HEK293 (cell line): Measurements from ENCODE around the gene CYP11A1.

Experiments
- BCL6B ChIP-seq: fragments of 450-650 bp; formaldehyde crosslinking; IDR thresholded peaks from 2 replicates; pipeline ENCODE4 v1.5.1; 2017; ENCODE audit warnings: missing biosample characterization, missing genetic modification characterization
- GLIS2 ChIP-seq: fragments of 450-650 bp; formaldehyde crosslinking; IDR thresholded peaks from 2 replicates; pipeline ENCODE4 v1.5.1; 2016; ENCODE audit warnings: missing biosample characterization, missing genetic modification characterization
- IKZF3 ChIP-seq: fragments of 450-650 bp; IDR thresholded peaks from 2 replicates; pipeline ENCODE4 v1.5.0; 2018; ENCODE audit warnings: missing biosample characterization, mild to moderate bottlenecking, missing genetic modification characterization, moderate library complexity
- KLF10 ChIP-seq: fragments of 450-650 bp; IDR thresholded peaks from 2 replicates; pipeline ENCODE4 v1.5.1; 2018; ENCODE audit warnings: missing biosample characterization, mild to moderate bottlenecking, missing genetic modification characterization
- KLF7 ChIP-seq: fragments of 450-650 bp; formaldehyde crosslinking; IDR thresholded peaks from 2 replicates; pipeline ENCODE4 v1.5.1; 2016; ENCODE audit warnings: missing biosample characterization, missing genetic modification characterization, borderline replicate concordance
- OVOL3 ChIP-seq: fragments of 450-650 bp; formaldehyde crosslinking; IDR thresholded peaks from 2 replicates; pipeline ENCODE4 v1.5.1; 2016; ENCODE audit warnings: missing biosample characterization, missing genetic modification characterization
- PRDM10 ChIP-seq: fragments of 450-650 bp; formaldehyde crosslinking; IDR thresholded peaks from 2 replicates; pipeline ENCODE4 v1.5.1; 2016; ENCODE audit warnings: missing biosample characterization, missing genetic modification characterization
- PRDM2 ChIP-seq: fragments of 450-650 bp; formaldehyde crosslinking; IDR thresholded peaks from 2 replicates; pipeline ENCODE4 v1.5.1; 2016; ENCODE audit warnings: missing biosample characterization, missing genetic modification characterization, borderline replicate concordance
- RBAK ChIP-seq: fragments of 450-650 bp; formaldehyde crosslinking; IDR thresholded peaks from 2 replicates; pipeline ENCODE4 v1.5.1; 2016; ENCODE audit warnings: missing biosample characterization, missing genetic modification characterization
- YY2 ChIP-seq: fragments of 450-650 bp; formaldehyde crosslinking; IDR thresholded peaks from 2 replicates; pipeline ENCODE4 v1.5.1; 2016; ENCODE audit warnings: missing biosample characterization, missing genetic modification characterization
- ZBTB49 ChIP-seq: fragments of 450-650 bp; formaldehyde crosslinking; IDR thresholded peaks from 2 replicates; pipeline ENCODE4 v1.5.1; 2016; ENCODE audit warnings: missing biosample characterization, missing genetic modification characterization, low read depth
- ZFP69B ChIP-seq: fragments of 450-650 bp; formaldehyde crosslinking; IDR thresholded peaks from 2 replicates; pipeline ENCODE4 v1.5.1; 2016; ENCODE audit warnings: missing biosample characterization, missing genetic modification characterization
- ZNF155 ChIP-seq: fragments of 450-650 bp; formaldehyde crosslinking; IDR thresholded peaks from 2 replicates; pipeline ENCODE4 v1.5.1; 2016; ENCODE audit warnings: missing biosample characterization, missing genetic modification characterization
- ZNF19 ChIP-seq: fragments of 450-650 bp; formaldehyde crosslinking; IDR thresholded peaks from 2 replicates; pipeline ENCODE4; 2016; ENCODE audit warnings: missing biosample characterization, missing genetic modification characterization, low read depth
- ZNF211 ChIP-seq: fragments of 450-650 bp; formaldehyde crosslinking; IDR thresholded peaks from 2 replicates; pipeline ENCODE4 v1.5.1; 2016; ENCODE audit warnings: low read depth, missing biosample characterization, missing genetic modification characterization
- ZNF280C ChIP-seq: fragments of 450-650 bp; formaldehyde crosslinking; IDR thresholded peaks from 2 replicates; pipeline ENCODE4 v1.5.1; 2016; ENCODE audit warnings: missing biosample characterization, missing genetic modification characterization
- ZNF394 ChIP-seq: fragments of 450-650 bp; formaldehyde crosslinking; IDR thresholded peaks from 2 replicates; pipeline ENCODE4 v1.5.1; 2016; ENCODE audit warnings: missing biosample characterization, missing genetic modification characterization, mild to moderate bottlenecking, moderate library complexity, borderline replicate concordance
- ZNF510 ChIP-seq: fragments of 450-650 bp; formaldehyde crosslinking; IDR thresholded peaks from 2 replicates; pipeline ENCODE4 v1.5.1; 2018; ENCODE audit warnings: mild to moderate bottlenecking, missing genetic modification characterization, missing biosample characterization; ENCODE audit not compliant: insufficient replicate concordance
- ZNF544 ChIP-seq: fragments of 450-650 bp; formaldehyde crosslinking; IDR thresholded peaks from 2 replicates; pipeline ENCODE4 v1.5.0; 2017; ENCODE audit warnings: missing biosample characterization, missing genetic modification characterization
- ZNF626 ChIP-seq: fragments of 450-650 bp; sonication (Bioruptor Pico); formaldehyde crosslinking; IDR thresholded peaks from 2 replicates; pipeline ENCODE4 v1.5.1; 2018; ENCODE audit warnings: missing biosample characterization, missing genetic modification characterization, inconsistent platforms
- ZNF707 ChIP-seq: fragments of 450-650 bp; formaldehyde crosslinking; IDR thresholded peaks from 2 replicates; pipeline ENCODE4 v1.5.1; 2016; ENCODE audit warnings: missing biosample characterization, missing genetic modification characterization
- ZNF777 ChIP-seq: fragments of 450-650 bp; formaldehyde crosslinking; IDR thresholded peaks from 2 replicates; pipeline ENCODE4 v1.5.1; 2017; ENCODE audit warnings: missing biosample characterization, missing genetic modification characterization, borderline replicate concordance
- ZNF785 ChIP-seq: fragments of 450-650 bp; formaldehyde crosslinking; IDR thresholded peaks from 2 replicates; pipeline ENCODE4 v1.5.1; 2016; ENCODE audit warnings: missing biosample characterization, missing genetic modification characterization
- ZNF791 ChIP-seq: fragments of 450-650 bp; formaldehyde crosslinking; IDR thresholded peaks from 2 replicates; pipeline ENCODE4 v1.5.1; 2016; ENCODE audit warnings: missing biosample characterization, missing genetic modification characterization
- ZNF843 ChIP-seq: fragments of 450-650 bp; formaldehyde crosslinking; IDR thresholded peaks from 2 replicates; pipeline ENCODE4 v1.5.1; 2016; ENCODE audit warnings: missing biosample characterization, missing genetic modification characterization

CYP11A1 gene

GRCh38 chr15:74314795-74315438 lies 52.5 kb downstream of the CYP11A1 start (continued):
- TF ChIP-seq GLIS2 (tag by site-specific recombination) (peak; percentile 61), ZNF777 (tag by site-specific recombination) (no peak), ZNF843 (tag by site-specific recombination) (no peak), ZNF791 (tag by site-specific recombination) (no peak), RBAK (no peak), ZNF280C (tag by site-specific recombination) (no peak), ZNF211 (no peak), ZNF544 (tag by site-specific recombination) (no peak), ZNF707 (no peak), PRDM10 (tag by site-specific recombination) (no peak), YY2 (tag by site-specific recombination) (no peak), KLF7 (tag by site-specific recombination) (no peak), ZNF155 (no peak), ZFP69B (tag by site-specific recombination) (no peak; the same call in 1 of the 2 replicates), KLF10 (tag by site-specific recombination) (no peak), OVOL3 (no peak), ZNF394 (tag by site-specific recombination) (no peak), BCL6B (tag by site-specific recombination) (no peak), ZNF626 (tag by site-specific recombination) (no peak), IKZF3 (tag by site-specific recombination) (no peak), ZNF19 (tag by site-specific recombination) (no peak), ZNF785 (no peak), PRDM2 (no peak), ZBTB49 (tag by site-specific recombination) (no peak), ZNF510 (tag by site-specific recombination) (no peak)
